HG03108 (cell line): ENCODE data around the gene DEFB129.
A peak's percentile ranks its signal among the peaks of the same experiment; 100 is the strongest.
"Not testable (repeated sequence)": the region's sequence is repeated elsewhere in the genome, so short reads cannot be mapped to it uniquely, and the experiment has no call there.

Experiments used
- ATAC-seq: cut with Tn5 transposase; IDR thresholded peaks from one replicate; pipeline ENCODE4 v1.9.1; 2021; ENCODE audit warnings: moderate library complexity; ENCODE audit not compliant: unreplicated experiment

DEFB129 gene

DNA sequence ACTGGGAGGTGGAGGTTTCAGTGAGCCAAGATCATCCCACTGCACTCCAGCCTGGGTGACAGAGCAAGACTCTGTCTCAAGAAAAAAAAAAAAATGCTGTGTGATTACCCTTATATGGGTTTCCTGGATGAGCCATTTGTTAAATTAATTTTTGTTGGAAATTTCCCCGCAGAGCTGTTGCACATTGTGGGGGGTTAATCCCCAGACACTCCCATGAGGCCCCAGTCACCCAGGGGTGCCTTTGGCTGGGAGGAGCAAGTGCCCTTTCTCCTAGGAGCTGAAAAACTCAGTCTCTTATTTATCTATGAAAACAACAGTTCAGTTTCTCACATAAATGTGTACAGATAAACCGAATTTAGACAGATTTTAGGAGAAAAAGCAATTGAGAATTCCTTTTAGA is 25.7 kb downstream of the DEFB129 start:
- ATAC-seq = no peak

DNA sequence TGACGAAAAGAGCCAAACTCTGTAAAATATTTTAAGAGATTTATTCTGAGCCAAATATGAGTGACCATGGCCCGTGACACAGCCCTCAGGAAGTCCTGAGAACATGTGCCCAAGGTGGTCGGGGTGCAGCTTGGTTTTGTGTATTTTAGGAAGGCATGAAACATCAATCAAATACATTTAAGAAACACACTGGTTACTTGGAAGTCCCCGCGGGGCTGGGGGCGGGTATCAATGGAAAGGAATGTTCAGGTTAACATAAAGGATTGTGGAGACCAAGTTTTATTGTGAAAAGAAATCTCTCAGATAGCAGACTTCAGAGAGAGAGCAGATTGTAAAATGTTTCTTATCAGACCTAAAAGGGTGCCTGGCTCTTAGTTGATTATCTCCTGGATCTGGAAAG is 26.4 kb downstream of the DEFB129 start:
- ATAC-seq = not testable (repeated sequence)

DNA sequence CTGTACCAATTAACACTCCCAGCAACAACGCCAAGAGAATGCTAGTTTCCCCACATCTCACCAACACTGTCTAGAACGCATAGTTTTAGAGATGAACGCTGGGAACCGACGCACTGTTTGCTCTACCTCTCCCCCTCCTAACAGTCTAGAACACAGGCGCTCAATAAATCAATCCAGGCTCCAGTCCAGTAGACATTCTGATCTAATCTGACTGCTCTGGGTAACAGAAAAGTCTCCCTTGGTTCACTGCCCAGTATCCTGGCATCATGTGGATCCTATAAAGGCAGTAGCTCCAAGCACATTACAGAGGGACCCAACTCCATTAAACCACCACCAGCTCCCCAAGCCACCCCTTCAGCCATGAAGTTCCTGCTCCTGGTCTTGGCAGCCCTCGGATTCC is 30.4 kb downstream of the DEFB129 start, which contains the start of gene DEFB132:
Gene DEFB132 (plus strand): TSS at position 306 of the 400 bp plus-strand sequence. CDS start 55 bp downstream, at position 361.
- ATAC-seq = no peak

DNA sequence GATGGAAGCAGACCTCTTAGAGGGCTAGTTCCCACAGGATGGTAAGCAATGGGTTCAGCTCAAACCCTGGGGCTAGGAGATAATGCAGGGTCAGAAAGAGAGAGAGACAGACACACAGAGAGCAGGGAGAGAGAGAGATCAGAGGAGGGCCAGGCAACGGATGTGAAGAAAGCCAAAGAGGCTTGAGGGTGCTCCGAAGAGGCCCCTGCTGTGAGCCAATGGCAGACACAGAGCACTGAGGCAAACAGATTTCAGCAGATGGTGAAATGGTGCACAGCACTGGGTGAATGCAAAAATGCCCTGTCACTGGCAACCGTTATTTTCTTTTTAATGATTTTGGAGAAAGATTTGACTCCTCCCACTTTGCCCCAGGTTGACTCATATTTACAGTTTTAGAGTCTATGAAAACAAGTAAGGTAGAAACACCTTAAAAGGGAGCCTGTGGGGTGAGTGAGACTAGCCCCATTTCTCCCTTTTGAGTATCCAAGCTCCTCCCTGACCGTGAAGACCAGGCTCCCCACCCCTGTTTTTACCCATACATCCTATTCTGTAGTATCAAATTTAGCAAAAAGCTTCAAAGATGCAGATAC is 31.3 kb downstream of the DEFB129 start:
- ATAC-seq = no peak

DNA sequence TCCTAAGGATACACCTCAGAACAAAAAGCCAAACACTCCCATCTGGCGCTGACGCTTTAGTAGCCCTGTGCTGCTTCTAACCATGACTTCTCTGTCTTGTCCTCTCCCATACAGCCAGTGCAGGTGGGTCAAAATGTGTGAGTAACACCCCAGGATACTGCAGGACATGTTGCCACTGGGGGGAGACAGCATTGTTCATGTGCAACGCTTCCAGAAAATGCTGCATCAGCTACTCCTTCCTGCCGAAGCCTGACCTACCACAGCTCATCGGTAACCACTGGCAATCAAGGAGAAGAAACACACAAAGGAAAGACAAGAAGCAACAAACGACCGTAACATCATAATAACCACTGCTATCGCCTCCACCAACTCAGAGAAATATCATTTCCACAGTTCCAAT is 31.9 kb downstream of the DEFB129 start:
- no peak for ATAC-seq

DNA sequence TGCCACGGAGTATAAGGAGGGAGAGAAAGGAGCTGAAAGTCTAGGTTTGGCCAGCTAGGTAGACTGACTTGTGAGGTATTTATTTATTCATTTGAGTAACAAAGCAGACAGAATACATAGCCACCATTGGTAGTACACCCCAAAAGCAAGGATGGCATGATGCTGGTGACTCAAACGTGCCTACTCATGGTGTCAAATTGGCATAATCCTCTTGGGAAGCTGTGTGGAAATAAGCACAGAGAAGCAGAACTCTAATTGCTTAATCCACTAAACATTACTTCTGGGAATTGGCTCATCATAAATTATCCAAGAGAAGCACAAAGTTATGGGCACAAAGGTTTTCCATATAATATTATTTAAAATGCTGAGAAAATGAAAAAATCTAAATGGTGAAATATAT is 32.9 kb downstream of the DEFB129 start:
- no peak for ATAC-seq

DNA sequence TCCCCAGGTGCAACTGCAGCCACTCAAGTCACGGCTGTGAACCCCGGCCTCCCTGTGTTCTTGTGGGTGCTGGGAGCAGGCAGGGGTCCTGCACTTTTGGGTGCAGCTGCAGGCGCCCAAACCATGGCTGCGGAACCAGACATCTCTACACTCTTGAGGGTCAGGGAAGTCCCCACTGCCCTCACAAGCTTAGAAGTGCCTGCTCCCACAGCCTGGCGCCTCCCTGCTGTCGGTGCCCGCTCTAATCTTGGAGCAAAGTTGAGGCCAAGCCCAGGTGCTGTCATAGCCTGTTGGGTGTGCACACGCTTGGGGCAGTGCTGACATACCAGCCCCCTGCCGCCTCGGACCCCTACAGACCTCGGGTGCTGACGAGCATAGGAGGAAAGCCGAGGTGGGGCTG is 36.6 kb downstream of the DEFB129 start:
- ATAC-seq = no peak

DNA sequence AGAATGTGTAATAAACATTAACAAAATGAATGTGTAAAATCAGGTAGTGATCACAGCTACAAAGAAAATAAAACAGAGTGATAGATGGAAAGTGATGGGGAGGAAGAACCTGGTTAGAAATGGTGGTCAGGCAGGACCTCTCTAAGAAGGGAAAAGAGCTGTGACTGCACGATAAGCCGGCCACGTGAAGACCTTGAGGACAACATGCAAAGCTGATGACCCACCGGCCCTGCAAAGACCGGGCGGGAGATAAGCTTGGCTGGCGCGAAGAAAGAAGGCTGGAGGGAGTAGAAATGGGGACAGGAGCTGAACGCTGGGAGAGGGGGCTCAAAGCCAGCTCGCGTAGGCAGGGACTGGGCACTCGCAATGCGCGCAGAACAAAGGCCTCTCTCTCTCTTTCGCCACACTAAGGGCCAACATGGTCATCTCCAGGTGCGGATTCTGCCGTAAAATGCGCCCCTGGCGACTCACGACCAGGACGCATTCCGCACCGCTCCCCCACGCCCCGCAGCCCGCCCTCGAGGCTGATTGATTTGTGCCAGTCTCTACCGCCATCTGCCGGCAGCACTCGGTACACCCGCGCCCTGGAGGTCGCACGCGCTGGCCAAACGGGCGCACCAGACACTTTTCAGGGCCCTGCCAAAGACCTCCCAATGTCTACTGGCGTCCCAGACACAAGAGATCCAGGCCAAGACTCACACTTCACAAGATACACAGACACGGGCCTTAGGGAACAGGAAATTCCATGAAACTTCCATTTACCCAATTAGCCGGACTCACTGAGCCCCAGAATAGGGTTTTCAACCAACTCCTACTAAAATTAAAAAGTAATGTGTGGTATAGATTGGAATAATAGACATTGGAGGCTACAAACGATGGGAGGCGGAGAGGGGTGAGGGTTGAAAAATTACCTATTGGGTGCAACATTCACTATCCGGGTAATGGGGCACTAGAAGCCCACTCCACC is 39.8 kb downstream of the DEFB129 start:
- ATAC-seq = peak; percentile 86

DNA sequence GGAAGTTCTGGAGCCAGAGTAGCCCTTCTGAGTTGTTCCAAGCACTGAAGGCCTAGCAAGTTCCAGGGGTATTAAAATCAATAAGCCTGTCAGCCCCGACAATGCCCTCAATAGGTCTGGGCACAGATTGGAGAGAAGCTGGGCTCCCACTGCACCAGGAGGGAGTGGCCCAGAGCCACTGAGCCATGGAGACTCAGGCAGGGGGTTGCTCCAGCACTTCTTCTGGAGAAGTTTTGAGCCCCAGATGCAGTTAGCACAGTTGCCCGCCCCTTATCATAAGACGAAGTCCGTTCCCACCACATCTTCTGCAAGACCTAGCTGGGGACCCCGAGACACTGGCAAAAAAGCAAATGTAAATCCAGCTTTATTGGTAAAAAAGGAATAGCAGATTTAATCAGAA is 43.5 kb downstream of the DEFB129 start:
- ATAC-seq = no peak

DNA sequence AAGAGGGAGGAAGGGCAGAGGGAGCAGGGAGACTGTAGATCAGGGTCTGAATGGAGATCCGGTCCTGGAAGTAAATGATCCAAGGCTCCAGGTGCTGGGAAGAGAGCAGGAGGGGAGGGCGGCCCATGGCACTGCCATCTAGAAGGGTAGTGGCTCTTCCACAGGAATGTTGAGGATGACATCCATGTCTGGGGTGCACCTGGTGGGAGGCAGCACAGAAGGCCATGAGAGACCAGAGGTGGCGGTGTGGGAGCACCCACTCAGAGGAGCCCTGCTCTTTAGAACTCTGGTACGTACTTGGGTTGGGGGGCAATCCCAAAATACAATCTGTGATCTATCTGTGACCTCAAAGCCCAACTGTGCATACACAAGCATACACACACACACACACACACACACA is 44.0 kb downstream of the DEFB129 start:
- no peak for ATAC-seq

DNA sequence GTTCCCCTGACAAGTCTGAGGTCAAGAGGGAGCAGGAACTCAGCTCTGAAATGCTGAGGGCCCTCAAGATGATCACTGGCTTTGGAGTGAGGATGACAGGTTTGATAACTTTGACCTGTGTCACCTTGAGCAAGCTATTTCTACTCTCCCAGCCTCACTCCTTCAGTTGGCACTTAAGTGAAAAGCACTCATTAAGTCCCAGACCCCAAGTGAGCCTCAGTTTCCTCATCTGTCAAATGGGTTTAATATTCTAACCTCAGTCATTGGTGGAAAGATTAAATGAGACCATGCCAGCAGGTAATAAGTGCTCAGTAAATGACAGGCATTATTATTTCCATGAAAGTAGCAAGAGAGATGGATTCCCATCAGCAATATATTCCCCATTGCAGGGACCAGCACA is 44.5 kb downstream of the DEFB129 start:
- no peak for ATAC-seq

DNA sequence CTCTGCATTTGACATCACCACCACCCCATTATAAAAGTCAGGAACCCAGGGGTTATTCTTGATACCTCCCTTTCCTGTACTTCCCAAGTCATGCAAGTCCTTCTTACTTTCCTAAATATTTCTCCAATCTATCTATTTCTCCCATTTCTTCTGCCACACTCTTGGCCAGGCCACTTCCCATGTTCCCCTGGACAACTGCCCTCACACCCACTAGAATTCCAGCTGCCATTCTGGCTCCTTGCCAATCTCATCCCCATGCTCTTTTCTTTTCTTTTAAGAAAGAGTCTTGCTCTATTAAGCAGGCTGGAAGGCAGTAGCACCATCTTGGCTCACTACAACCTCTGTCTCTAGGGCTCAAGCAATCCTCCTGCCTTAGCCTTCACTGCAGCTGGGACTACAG is 45.7 kb downstream of the DEFB129 start:
- ATAC-seq = no peak

DNA sequence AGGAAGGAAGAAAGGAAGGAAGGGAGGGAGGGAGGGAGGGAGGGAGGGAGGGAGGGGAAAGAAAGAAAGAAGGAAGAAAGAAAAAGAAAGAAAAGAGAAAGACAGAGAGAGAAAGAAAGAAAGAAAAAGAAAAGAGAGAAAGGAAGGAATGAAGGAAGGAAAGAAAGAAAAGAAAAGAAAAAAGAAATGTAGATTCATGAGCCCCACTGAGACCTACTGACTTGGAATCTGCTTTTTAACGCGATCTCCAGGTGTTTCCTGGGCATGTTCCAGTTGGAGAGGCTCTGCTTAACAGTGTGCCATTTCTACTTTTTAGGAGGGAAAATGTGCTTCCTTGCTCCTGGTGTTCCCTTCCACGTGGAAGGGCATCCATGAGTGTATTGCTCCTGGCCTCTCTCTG is 46.8 kb downstream of the DEFB129 start:
- ATAC-seq = no peak

DNA sequence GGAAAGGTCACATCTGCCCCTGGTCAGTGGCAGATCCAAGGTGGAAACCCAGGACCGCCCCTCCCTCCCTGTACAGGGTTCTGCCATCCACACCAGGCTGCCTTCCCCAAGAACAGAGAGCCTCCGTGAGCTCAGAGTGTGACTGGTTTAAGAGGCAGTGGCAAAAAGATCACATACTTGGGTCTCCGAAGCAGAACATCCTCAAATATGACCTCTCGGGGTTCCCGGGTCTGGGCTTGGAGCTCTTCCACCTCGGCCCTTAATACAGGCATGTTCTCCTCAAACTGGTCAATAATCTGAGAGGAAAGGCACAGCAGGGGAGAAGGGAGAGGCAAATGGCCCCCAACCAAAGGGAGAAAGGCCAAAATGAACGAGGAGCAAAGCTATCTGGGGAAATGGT is 48.7 kb downstream of the DEFB129 start:
- ATAC-seq = no peak

DNA sequence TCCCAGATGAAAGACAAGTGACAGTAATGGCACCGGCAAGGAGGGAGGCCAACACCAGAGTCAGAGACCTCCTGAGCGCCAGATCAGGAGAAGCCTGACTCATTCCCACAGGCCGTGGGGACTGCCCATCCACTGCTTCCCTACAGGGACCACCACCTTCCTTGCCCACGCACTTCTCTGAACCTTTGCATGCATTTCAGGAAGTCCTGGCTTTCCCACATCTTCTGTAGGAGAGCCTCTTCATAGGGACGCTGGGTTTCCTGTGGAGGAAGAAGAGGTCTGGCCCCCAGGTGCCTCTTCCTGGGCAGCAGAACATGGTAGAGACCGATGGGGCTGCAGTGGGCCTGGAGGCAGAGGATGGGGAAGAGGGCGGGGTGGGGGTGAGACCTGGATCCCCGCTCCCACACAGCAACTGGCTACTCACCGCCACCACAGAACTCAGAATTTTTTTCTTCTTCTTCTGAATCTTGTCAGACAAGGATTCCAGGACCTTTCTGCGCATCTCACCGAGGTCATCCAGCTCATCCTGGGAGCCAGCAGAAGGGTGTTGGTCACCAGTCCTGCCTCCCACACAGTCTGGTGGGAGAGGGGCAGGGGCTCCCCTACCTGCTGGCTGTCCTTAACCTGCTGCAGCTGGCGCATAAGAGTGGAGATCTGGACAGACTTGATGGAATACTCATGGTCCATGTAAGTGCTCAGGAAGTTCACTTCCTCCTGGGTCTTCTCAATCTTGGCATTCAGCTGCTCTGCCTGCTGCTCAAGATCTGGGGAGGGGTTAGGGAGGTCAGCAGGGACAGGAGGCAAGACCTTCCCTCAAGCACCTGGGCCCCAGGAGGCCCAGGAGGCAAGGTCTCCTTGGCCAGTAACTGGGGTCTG is 49.8 kb downstream of the DEFB129 start:
- ATAC-seq = no peak

DNA sequence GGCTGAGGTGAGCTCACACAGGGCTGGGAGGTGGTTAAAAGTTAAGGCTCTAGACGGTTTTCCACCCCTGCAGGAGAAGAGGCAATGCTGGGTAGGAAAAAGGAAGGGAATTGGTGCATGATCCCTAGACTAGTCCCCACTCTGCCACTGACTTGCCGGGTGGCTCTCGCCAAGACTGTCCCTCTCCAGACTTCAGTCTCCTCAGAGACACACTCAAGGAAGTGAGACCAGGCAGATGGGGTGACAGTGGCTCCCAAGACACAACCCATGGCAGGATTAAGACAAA is 50.4 kb downstream of the DEFB129 start:
- no peak for ATAC-seq

DNA sequence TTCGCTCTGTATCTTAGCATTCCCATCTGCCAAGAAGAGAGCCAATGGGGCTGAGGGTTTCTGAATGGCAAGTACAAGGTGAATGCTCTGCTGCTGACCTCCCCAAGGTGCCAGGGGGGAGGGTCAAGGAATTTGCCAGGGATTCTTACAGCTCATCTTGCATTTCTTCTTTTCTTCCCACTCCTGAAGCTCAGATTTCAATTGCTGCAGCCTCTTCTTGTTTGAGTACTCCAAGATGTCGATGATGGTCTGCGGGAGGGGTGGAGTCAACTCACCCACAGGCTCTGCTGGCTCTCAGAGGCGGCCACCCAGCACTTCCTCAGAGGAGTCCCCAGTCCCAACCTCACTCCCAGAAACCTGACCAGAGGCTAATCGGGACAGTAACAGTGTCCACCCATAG is 51.1 kb downstream of the DEFB129 start:
- ATAC-seq = no peak

DNA sequence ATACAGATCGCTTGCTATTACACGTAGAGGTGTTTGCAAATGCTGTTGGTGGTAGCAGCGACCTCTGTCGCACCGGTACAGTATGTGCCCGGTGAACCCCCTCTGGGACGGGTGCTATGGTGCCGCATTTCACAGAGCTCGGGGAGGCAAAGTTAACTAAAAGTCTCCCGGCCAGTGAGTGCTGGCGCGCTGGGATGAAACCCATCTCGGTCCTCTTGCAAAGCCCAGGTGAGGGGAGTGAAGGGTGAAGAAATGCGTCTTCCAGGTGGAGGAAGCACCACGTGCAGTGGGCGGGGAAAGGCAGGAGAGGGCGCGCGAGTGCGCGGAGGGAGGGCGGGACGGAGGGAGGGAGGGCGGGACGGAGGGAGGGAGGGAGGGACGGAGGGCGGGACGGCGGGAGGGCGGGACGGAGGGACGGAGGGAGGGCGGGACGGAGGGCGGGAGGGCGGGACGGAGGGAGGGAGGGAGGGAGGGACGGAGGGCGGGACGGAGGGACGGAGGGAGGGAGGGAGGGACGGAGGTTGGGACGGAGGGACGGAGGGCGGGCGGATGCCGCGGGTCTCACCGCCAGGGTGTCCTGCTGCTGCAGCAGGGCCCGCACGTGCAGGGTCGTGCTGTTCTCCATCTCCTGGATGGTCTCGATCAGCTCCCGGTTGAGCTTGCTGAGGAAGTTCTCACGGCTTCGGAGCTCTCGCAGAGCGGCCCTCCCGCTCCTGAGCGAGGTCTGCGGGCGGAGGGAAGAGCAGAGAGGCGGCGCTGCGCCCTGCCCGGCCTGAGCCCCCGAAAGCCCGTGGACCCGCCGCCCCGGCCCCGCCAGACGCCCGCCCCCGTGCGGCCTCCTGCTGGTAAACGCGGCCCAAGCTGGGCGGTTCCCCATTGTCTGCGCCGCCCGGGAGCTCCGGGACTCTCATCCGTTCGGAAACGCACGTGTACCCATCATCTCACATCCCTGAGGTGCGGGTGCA is 51.8 kb downstream of the DEFB129 start:
- ATAC-seq = no peak
